K562 (cell line): ENCODE results near the gene DEDD2. TPM values are rescaled to one million over a fixed set of nuclear protein-coding genes. Genes with fewer than 3 reads are reported as not detected.

Experiments used
- ATF2 ChIP-seq: sonication (generic); formaldehyde crosslinking; IDR thresholded peaks from 2 replicates; pipeline ENCODE4 v1.8.1; 2022; ENCODE audit warnings: missing genetic modification reagents
- CTCF ChIP-seq, 3 experiments: IDR thresholded peaks in 2 of 3; conservative IDR thresholded peaks in 1 of 3; 2 replicates each; pipeline ENCODE4 v1.5.1; 2011 to 2012; ENCODE audit warnings: low read length in 3 of 3, mild to moderate bottlenecking in 3 of 3, control low read depth in 2 of 3, improper control_type of control experiment in 1 of 3, inconsistent platforms in 1 of 3, low read depth in 1 of 3, mixed read lengths in 1 of 3, moderate library complexity in 1 of 3; ENCODE audit not compliant: insufficient read depth in 2 of 3
- DPF2 ChIP-seq: fragments of 450-650 bp; IDR thresholded peaks from 2 replicates; pipeline ENCODE4 v1.6.1; 2016
- EZH2 ChIP-seq: IDR thresholded peaks from 2 replicates; pipeline ENCODE4 v1.6.1; 2012; ENCODE audit warnings: low read depth, mild to moderate bottlenecking, inconsistent platforms, low read length, borderline replicate concordance
- JUN ChIP-seq, 2 experiments: sonication (generic) in 1 of 2; formaldehyde crosslinking in 1 of 2; IDR thresholded peaks; 2 replicates each; pipeline versions ENCODE4 v1.6.1 to v1.8.0; 2012 to 2022; ENCODE audit warnings: borderline replicate concordance in 2 of 2, mild to moderate bottlenecking in 2 of 2, improper control_type of control experiment in 1 of 2, low read depth in 1 of 2, low read length in 1 of 2, missing genetic modification reagents in 1 of 2
- MCM3 ChIP-seq: fragments of 450-650 bp; IDR thresholded peaks from 2 replicates; pipeline ENCODE4 v1.6.1; 2016
- NCOA1 ChIP-seq: fragments of 450-650 bp; IDR thresholded peaks from 2 replicates; pipeline ENCODE4 v1.6.1; 2016; ENCODE audit warnings: low read depth
- SMAD3 ChIP-seq: fragments of 450-650 bp; formaldehyde crosslinking; conservative IDR thresholded peaks from 2 replicates; pipeline ENCODE4 v1.4.0; 2020; ENCODE audit warnings: mild to moderate bottlenecking
- ZNF318 ChIP-seq, 2 experiments: fragments of 450-650 bp; IDR thresholded peaks; 2 replicates each; pipeline ENCODE4 v1.6.1; 2016; ENCODE audit warnings: mild to moderate bottlenecking in 2 of 2, borderline replicate concordance in 1 of 2, low read depth in 1 of 2, moderate library complexity in 1 of 2
- ZNF431 ChIP-seq: sonication (generic); formaldehyde crosslinking; IDR thresholded peaks from 2 replicates; pipeline ENCODE4 v1.8.0; 2022; ENCODE audit warnings: mild to moderate bottlenecking, missing genetic modification reagents
- ZNF518B ChIP-seq: fragments of 250-450 bp; sonication (Bioruptor Pico); IDR thresholded peaks from 2 replicates; pipeline ENCODE4 v1.5.0; 2021; ENCODE audit warnings: mild to moderate bottlenecking, moderate library complexity
- polyA plus RNA-seq, 8 experiments: library from polyadenylated mRNA; depleted of rRNA in 4 of 8; stranded (reverse) in 5 of 8; unstranded in 3 of 8; fragments of >200 nt; fragmentation: Nextera tagmentation in 2 of 8; fragmentation: Illumina TruSeq in 1 of 8; extraction: Ambion mirVana in 2 of 8; extraction: Trizol in 1 of 8; gene quantifications; 2 replicates each; pipeline versions ENCODE4 v1.2.1 to v1.2.3, GENCODE V29; 2011 to 2014; ENCODE audit warnings: inconsistent platforms in 1 of 8, missing spikeins in 1 of 8
- total RNA-seq, 7 experiments: library from RNA; depleted of rRNA in 6 of 7; stranded (reverse); fragments of >200 nt in 6 of 7; fragmentation: Illumina TruSeq in 2 of 7; extraction: Trizol in 2 of 7; gene quantifications; 2 replicates each; pipeline versions ENCODE4 v1.2.1 to v1.2.3, GENCODE V29; 2011 to 2021; ENCODE audit warnings: low replicate concordance in 1 of 7

Gene DEDD2
- total and polyA plus RNA-seq, 9 of the 15 experiments (the other 6 are each of a cell fraction or from before 2014, with no cell fraction given) = 4.3 to 43.0 (median 29.2) TPM

GRCh38 chr19:42199440-42200115, 17.9 kb downstream of the DEDD2 start (continued):
- TF ChIP-seq ZNF318 (IDR thresholded peaks at IDR 0.05; ENCODE audit: borderline replicate concordance in 1 of 2, low read depth in 1 of 2) (no peak), DPF2 (peak; percentile 81), ZNF518B (CRISPR knock-in tag) (no peak), ATF2 (CRISPR knock-in tag) (no peak), SMAD3 (CRISPR knock-in tag) (no peak), ZNF431 (CRISPR knock-in tag) (no peak), JUN (IDR thresholded peaks at IDR 0.05; ENCODE audit: borderline replicate concordance, low read depth, low read length) (no peak), JUN (CRISPR knock-in tag; IDR thresholded peaks at IDR 0.05; ENCODE audit: borderline replicate concordance) (no peak), MCM3 (no peak), EZH2 (no peak), NCOA1 (peak; percentile 63; the same call in 1 of the 2 replicates), CTCF (IDR thresholded peaks at IDR 0.05 in 2 of 3, conservative IDR thresholded peaks at IDR 0.05 in 1 of 3; ENCODE audit: insufficient read depth in 2 of 3, low read depth in 1 of 3, low read length in 3 of 3) (peak; percentile 75 to 84 (median 76))
